KMS-11 (cell line): ENCODE measurements around the gene THSD7A.

Experiments
- H2AFZ ChIP-seq: fragments of 200-600 bp; sonication (generic); 2 replicates; pipeline ENCODE4 v1.6.1; 2016; ENCODE audit warnings: antibody characterized with exemption, mixed run types, low read depth
- H3K27ac ChIP-seq: fragments of 200-600 bp; sonication (generic); 2 replicates; pipeline ENCODE4 v1.6.1; 2016; ENCODE audit warnings: mild to moderate bottlenecking, mixed run types
- H3K27me3 ChIP-seq: fragments of 200-600 bp; sonication (generic); 2 replicates; pipeline ENCODE4 v1.6.1; 2017; ENCODE audit warnings: mild to moderate bottlenecking, low read depth, mixed run types, moderate library complexity; ENCODE audit not compliant: insufficient read depth
- H3K36me3 ChIP-seq: fragments of 200-600 bp; sonication (generic); 2 replicates; pipeline ENCODE4 v1.6.1; 2017; ENCODE audit warnings: mild to moderate bottlenecking, mixed run types; ENCODE audit not compliant: insufficient read depth
- H3K4me1 ChIP-seq: fragments of 200-600 bp; sonication (generic); 2 replicates; pipeline ENCODE4 v1.6.1; 2016; ENCODE audit warnings: mild to moderate bottlenecking, low read depth, mixed run types; ENCODE audit not compliant: poor library complexity, severe bottlenecking
- H3K4me2 ChIP-seq: fragments of 200-600 bp; sonication (generic); 2 replicates; pipeline ENCODE4 v1.7.0; 2016; ENCODE audit warnings: mild to moderate bottlenecking, mixed run types
- H3K4me3 ChIP-seq: fragments of 200-600 bp; sonication (generic); IDR thresholded peaks from 2 replicates; pipeline ENCODE4 v1.6.1; 2017; ENCODE audit warnings: low read depth, low read length, mixed read lengths; ENCODE audit not compliant: insufficient read depth
- H3K79me2 ChIP-seq: fragments of 200-600 bp; sonication (generic); 2 replicates; pipeline ENCODE4 v1.6.1; 2016; ENCODE audit warnings: low read depth, mixed run types; ENCODE audit not compliant: insufficient read depth
- H3K9ac ChIP-seq: fragments of 200-600 bp; sonication (generic); 2 replicates; pipeline ENCODE4 v1.6.1; 2016; ENCODE audit warnings: mild to moderate bottlenecking, mixed run types
- H4K20me1 ChIP-seq: fragments of 200-600 bp; sonication (generic); 2 replicates; pipeline ENCODE4 v1.6.1; 2016; ENCODE audit warnings: mild to moderate bottlenecking, mixed run types; ENCODE audit not compliant: insufficient read depth
- TF ChIP-seq, protein P1 (sequence below): fragments of 200-600 bp; sonication (generic); conservative IDR thresholded peaks from 2 replicates; pipeline ENCODE4 v1.6.1; 2017; ENCODE audit warnings: low read depth, mild to moderate bottlenecking, antibody characterized with exemption, low read length, moderate library complexity, mixed read lengths

Gene THSD7A

DNA sequence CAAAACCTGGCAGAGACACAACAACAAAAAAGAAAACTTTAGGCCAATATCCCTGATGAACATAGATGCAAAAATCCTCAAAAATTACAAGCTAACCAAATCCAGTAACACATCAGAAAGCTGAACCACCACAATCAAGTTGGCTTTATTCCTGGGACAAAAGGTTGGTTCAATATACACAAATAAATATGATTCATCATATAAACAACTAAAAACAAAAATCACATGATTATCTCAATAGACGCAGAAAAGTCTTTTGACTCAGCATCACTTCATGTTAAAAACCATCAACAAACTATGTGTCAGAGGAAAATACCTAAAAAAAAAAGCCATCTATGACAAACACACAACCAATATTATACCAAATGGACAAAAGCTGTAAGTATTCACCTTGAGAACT, 283.5 kb downstream of the THSD7A start:
- H3K36me3 ChIP-seq, result no peaks in the 10 kb centered on the region
- TF ChIP-seq, protein P1, sequence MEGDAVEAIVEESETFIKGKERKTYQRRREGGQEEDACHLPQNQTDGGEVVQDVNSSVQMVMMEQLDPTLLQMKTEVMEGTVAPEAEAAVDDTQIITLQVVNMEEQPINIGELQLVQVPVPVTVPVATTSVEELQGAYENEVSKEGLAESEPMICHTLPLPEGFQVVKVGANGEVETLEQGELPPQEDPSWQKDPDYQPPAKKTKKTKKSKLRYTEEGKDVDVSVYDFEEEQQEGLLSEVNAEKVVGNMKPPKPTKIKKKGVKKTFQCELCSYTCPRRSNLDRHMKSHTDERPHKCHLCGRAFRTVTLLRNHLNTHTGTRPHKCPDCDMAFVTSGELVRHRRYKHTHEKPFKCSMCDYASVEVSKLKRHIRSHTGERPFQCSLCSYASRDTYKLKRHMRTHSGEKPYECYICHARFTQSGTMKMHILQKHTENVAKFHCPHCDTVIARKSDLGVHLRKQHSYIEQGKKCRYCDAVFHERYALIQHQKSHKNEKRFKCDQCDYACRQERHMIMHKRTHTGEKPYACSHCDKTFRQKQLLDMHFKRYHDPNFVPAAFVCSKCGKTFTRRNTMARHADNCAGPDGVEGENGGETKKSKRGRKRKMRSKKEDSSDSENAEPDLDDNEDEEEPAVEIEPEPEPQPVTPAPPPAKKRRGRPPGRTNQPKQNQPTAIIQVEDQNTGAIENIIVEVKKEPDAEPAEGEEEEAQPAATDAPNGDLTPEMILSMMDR, result no peak
- H3K27me3 ChIP-seq, result no peaks in the 10 kb centered on the region
- H3K27ac ChIP-seq, result no peak overlapping the region
- no peak overlapping the region for H3K4me2 ChIP-seq
- no peaks in the 10 kb centered on the region for H4K20me1 ChIP-seq
- no peak overlapping the region for H3K4me3 ChIP-seq
- no peaks in the 10 kb centered on the region for H3K79me2 ChIP-seq
- H2AFZ ChIP-seq, result no peak overlapping the region
- H3K4me1 ChIP-seq, result no peaks in the 10 kb centered on the region
- H3K9ac ChIP-seq, result no peak overlapping the region

DNA sequence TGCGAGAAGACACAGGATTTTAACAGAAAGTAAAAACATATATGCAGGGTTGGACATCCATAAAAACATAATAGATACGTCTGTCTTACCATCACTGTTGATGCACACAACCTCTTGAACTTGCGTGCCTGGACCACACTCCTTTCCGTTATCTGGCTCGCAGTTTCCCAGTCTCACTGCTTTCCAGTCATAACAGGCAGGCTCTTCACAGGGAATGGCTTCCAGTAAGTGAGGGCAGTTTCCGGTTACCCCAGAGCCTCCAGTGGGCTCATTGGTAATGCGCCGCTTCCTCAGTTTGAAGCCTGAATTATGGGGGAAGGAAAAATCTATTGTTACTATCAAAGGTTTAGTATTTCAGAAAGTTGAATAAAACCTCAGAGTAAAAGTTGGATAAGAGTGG, 290.7 kb downstream of the THSD7A start:
- no peaks in the 10 kb centered on the region for H3K27me3 ChIP-seq
- H3K4me3 ChIP-seq, result no peak overlapping the region
- H3K27ac ChIP-seq, result no peak overlapping the region
- H3K36me3 ChIP-seq, result no peaks in the 10 kb centered on the region
- H3K9ac ChIP-seq, result no peak overlapping the region
- H3K79me2 ChIP-seq, result no peaks in the 10 kb centered on the region
- H3K4me1 ChIP-seq, result no peaks in the 10 kb centered on the region
- TF ChIP-seq, protein P1, result no peak
- H4K20me1 ChIP-seq, result no peaks in the 10 kb centered on the region
- no peak overlapping the region for H3K4me2 ChIP-seq
- H2AFZ ChIP-seq, result no peak overlapping the region

DNA sequence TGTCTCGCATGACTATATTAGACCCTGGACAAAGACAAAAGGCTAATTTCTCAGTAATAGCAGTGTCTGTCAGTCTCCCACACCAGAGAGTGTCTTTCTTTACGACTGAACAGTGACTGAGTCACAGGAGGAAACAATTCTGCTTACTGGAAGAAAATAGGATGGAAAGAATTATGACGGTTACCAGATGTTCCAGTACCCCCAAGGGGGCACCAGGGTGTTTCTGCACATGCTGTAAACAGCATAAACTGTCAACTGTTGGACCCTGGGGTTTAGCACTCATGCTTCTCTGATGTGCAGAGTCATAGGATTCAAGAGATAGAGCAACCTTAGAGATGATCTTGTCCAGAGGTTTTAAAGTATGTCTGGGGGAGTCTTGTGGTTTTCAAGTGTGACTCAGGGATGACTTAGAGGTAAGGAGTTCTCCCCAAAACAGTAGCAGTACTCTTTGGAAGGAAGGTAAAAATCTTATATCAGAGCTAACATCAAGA, 291.7 kb downstream of the THSD7A start:
- Histone ChIP-seq H2AFZ (no peak overlapping the region), H3K4me3 (no peak overlapping the region), H3K4me1 (no peaks in the 10 kb centered on the region)

DNA sequence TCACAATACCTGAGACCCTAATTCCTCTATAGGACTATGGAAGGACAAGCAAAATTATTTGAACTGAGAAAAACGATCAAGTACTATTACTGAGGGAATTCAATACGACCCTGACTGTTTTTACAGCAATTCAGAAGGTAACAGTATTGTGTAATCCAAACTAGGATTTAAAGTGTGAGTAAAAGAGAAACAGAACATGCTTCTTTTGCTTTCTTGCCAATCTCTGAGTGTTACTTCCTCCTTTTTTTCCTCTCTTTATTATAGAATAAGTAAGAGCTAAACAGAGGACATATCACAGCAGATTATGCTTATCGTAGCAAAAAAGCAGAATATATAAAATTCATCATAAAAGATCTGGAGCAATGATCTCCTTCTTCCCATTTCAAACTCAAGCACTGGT, 292.1 kb downstream of the THSD7A start:
- Histone ChIP-seq H3K9ac (no peak overlapping the region), H3K36me3 (no peaks in the 10 kb centered on the region), H3K4me3 (no peak overlapping the region), H3K79me2 (no peaks in the 10 kb centered on the region), H3K4me2 (no peak overlapping the region), H3K27me3 (no peaks in the 10 kb centered on the region), H3K27ac (no peak overlapping the region), H4K20me1 (no peaks in the 10 kb centered on the region), H2AFZ (no peak overlapping the region), H3K4me1 (no peaks in the 10 kb centered on the region)
- TF ChIP-seq, protein P1, result no peak

More for the DNA sequence above, 291.7 kb downstream of the THSD7A start:
- Histone ChIP-seq H3K27ac (no peak overlapping the region), H3K9ac (no peak overlapping the region), H4K20me1 (no peaks in the 10 kb centered on the region), H3K4me2 (no peak overlapping the region), H3K27me3 (no peaks in the 10 kb centered on the region), H3K36me3 (no peaks in the 10 kb centered on the region), H3K79me2 (no peaks in the 10 kb centered on the region)
- TF ChIP-seq, protein P1, result no peak
